PC-9 (cell line): Measurements from ENCODE around the gene CKAP4. TPM values are rescaled to one million over a fixed set of nuclear protein-coding genes. Genes with fewer than 3 reads are reported as not detected.

Source experiments
- BruUV-seq: library from RNA; stranded (reverse); fragments of 400-500 nt; replicated peaks from 2 replicates; lab custom pipeline; 2021; lab: Mats Ljungman, UMichigan
- CTCF ChIA-PET: fragments of 300-600 bp; sonication (Branson Sonifier 250); formaldehyde crosslinking; loops from one replicate; lab custom pipeline; 2022; ENCODE audit warnings: antibody characterized with exemption; lab: Charles Lee
- POLR2A ChIA-PET: fragments of 300-600 bp; sonication (Branson Sonifier 250); formaldehyde crosslinking; loops from one replicate; lab custom pipeline; 2022; ENCODE audit warnings: antibody characterized with exemption; ENCODE audit not compliant: unreplicated experiment; lab: Charles Lee
- DNase-seq, 2 experiments: peaks; one replicate each; pipeline versions ENCODE4 v3.0.0 to v3.0.0-alpha.2; 2015 to 2022; ENCODE audit warnings: mixed read lengths in 1 of 2
- H2AFZ ChIP-seq: fragments of 200-600 bp; sonication (generic); 2 replicates; pipeline ENCODE4 v1.8.1; 2017; ENCODE audit warnings: antibody characterized with exemption
- H3F3A ChIP-seq: fragments of 200-600 bp; sonication (generic); 2 replicates; pipeline ENCODE4 v1.8.1; 2017; ENCODE audit warnings: antibody characterized with exemption, mild to moderate bottlenecking, low read depth; ENCODE audit not compliant: insufficient read depth
- H3K27ac ChIP-seq: fragments of 200-600 bp; sonication (generic); 2 replicates; pipeline ENCODE4 v1.6.1; 2016; ENCODE audit warnings: mixed run types
- H3K27me3 ChIP-seq: fragments of 200-600 bp; sonication (generic); 2 replicates; pipeline ENCODE4 v1.6.1; 2016; ENCODE audit warnings: low read depth, mixed run types; ENCODE audit not compliant: insufficient read depth
- H3K36me3 ChIP-seq: fragments of 200-600 bp; sonication (generic); 2 replicates; pipeline ENCODE4 v1.6.1; 2016; ENCODE audit warnings: low read depth, mixed run types
- H3K4me1 ChIP-seq: fragments of 200-600 bp; sonication (generic); replicated peaks from 2 replicates; pipeline ENCODE4 v1.6.1; 2016; ENCODE audit warnings: mixed run types; ENCODE audit not compliant: insufficient read depth
- H3K4me2 ChIP-seq: fragments of 200-600 bp; sonication (generic); 2 replicates; pipeline ENCODE4 v1.6.1; 2017; ENCODE audit warnings: mixed run types
- H3K4me3 ChIP-seq: fragments of 200-600 bp; sonication (generic); 2 replicates; pipeline ENCODE4 v1.6.1; 2016; ENCODE audit warnings: mixed run types
- H3K79me2 ChIP-seq: fragments of 200-600 bp; sonication (generic); 2 replicates; pipeline ENCODE4 v1.6.1; 2017; ENCODE audit warnings: low read depth, mixed run types
- H3K9me2 ChIP-seq: fragments of 200-600 bp; sonication (generic); 2 replicates; pipeline ENCODE4 v1.8.1; 2017; ENCODE audit warnings: mild to moderate bottlenecking; ENCODE audit not compliant: insufficient read depth
- H3K9me3 ChIP-seq: fragments of 200-600 bp; sonication (generic); 2 replicates; pipeline ENCODE4 v1.8.1; 2016; ENCODE audit warnings: low read depth; ENCODE audit not compliant: insufficient read depth
- H4K20me1 ChIP-seq: fragments of 200-600 bp; sonication (generic); 2 replicates; pipeline ENCODE4 v1.8.1; 2017; ENCODE audit not compliant: insufficient read depth
- EZH2 ChIP-seq: fragments of 200-600 bp; sonication (generic); IDR thresholded peaks from 2 replicates; pipeline ENCODE4 v1.8.0; 2017; ENCODE audit warnings: antibody characterized with exemption, low read depth
- intact Hi-C: fragments of 100-400 bp; cut with micrococcal nuclease; formaldehyde crosslinking; loops from one replicate; pipeline ENCODE4 v1.10.0; 2022; ENCODE audit not compliant: unreplicated experiment
- total RNA-seq: library from RNA; stranded (reverse); gene quantifications from 2 replicates; pipeline ENCODE4 v1.2.3, GENCODE V29; 2021
- TF ChIP-seq, protein P1 (sequence below): fragments of 200-600 bp; sonication (generic); conservative IDR thresholded peaks from 2 replicates; pipeline ENCODE4 v1.6.1; 2017; ENCODE audit warnings: mixed run types, antibody characterized with exemption, mild to moderate bottlenecking, moderate library complexity

CKAP4 gene
- total RNA-seq, 1 experiment from 2014 or later, result 81.5 TPM

GRCh38 chr12:106228320-106228710 lies 19.5 kb downstream of the CKAP4 start:
- no peak overlapping the region for H3K4me3 ChIP-seq
- H3K79me2 ChIP-seq, result no peaks in the 10 kb centered on the region
- H3K36me3 ChIP-seq, result no peaks in the 10 kb centered on the region
- no peaks in the 10 kb centered on the region for H3F3A ChIP-seq
- TF ChIP-seq, protein P1, sequence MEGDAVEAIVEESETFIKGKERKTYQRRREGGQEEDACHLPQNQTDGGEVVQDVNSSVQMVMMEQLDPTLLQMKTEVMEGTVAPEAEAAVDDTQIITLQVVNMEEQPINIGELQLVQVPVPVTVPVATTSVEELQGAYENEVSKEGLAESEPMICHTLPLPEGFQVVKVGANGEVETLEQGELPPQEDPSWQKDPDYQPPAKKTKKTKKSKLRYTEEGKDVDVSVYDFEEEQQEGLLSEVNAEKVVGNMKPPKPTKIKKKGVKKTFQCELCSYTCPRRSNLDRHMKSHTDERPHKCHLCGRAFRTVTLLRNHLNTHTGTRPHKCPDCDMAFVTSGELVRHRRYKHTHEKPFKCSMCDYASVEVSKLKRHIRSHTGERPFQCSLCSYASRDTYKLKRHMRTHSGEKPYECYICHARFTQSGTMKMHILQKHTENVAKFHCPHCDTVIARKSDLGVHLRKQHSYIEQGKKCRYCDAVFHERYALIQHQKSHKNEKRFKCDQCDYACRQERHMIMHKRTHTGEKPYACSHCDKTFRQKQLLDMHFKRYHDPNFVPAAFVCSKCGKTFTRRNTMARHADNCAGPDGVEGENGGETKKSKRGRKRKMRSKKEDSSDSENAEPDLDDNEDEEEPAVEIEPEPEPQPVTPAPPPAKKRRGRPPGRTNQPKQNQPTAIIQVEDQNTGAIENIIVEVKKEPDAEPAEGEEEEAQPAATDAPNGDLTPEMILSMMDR, result no peak
- TF ChIP-seq EZH2, result no peak
- DNase-seq, result no peak
- peaks cover 7% of the 10 kb centered on the region for H3K4me1 ChIP-seq
- H3K9me3 ChIP-seq, result no peaks in the 10 kb centered on the region
- H3K9me2 ChIP-seq, result no peaks in the 10 kb centered on the region
- no peaks in the 10 kb centered on the region for H4K20me1 ChIP-seq
- H3K27ac ChIP-seq, result no peak overlapping the region
- no peaks in the 10 kb centered on the region for H3K27me3 ChIP-seq
- intact Hi-C loops, result loop anchor here (5.0 kb wide), 2 partner anchors 119 to 159 kb away; no protein-coding TSS in a partner anchor
- H2AFZ ChIP-seq, result no peak overlapping the region
- ChIA-PET POLR2A (no interaction called here), CTCF (interaction anchor here (0.6 kb wide), 1 partner anchor 126 kb away, joined by 4 read pairs; no protein-coding TSS in a partner anchor)
- no TSS peak for BruUV-seq
- H3K4me2 ChIP-seq, result no peak overlapping the region

GRCh38 chr12:106227641-106228319 lies 20.0 kb downstream of the CKAP4 start:
- H3K4me1 ChIP-seq, result peaks cover 7% of the 10 kb centered on the region
- H3K36me3 ChIP-seq, result no peaks in the 10 kb centered on the region
- H3F3A ChIP-seq, result no peaks in the 10 kb centered on the region
- H3K9me2 ChIP-seq, result no peaks in the 10 kb centered on the region
- H2AFZ ChIP-seq, result no peak overlapping the region
- no peak for DNase-seq
- BruUV-seq, result no TSS peak
- no peaks in the 10 kb centered on the region for H3K79me2 ChIP-seq
- ChIA-PET POLR2A (interaction anchor here (0.5 kb wide), 1 partner anchor 683 kb away, joined by 5 read pairs; no protein-coding TSS in a partner anchor), CTCF (interaction anchor here (0.6 kb wide), 2 partner anchors 127 to 162 kb away, joined by 4 to 13 read pairs; no protein-coding TSS in a partner anchor)
- no peak for TF ChIP-seq EZH2
- TF ChIP-seq, protein P1, result no peak
- intact Hi-C loops, result loop anchor here (1.0 to 5.0 kb wide), 4 partner anchors 55 to 613 kb away; no protein-coding TSS in a partner anchor
- H3K27ac ChIP-seq, result no peak overlapping the region
- no peak overlapping the region for H3K4me3 ChIP-seq
- H3K27me3 ChIP-seq, result no peaks in the 10 kb centered on the region
- no peaks in the 10 kb centered on the region for H3K9me3 ChIP-seq
- H3K4me2 ChIP-seq, result 0 out of 2 replicates have a peak overlapping the region, but pooled peaks have one; percentile 14
- no peaks in the 10 kb centered on the region for H4K20me1 ChIP-seq

GRCh38 chr12:106226884-106227640 lies 20.8 kb downstream of the CKAP4 start:
- H3K36me3 ChIP-seq, result no peaks in the 10 kb centered on the region
- TF ChIP-seq, protein P1, result peak; percentile 84
- TF ChIP-seq EZH2, result no peak
- intact Hi-C loops, result loop anchor here (1.0 to 5.0 kb wide), 4 partner anchors 55 to 614 kb away; no protein-coding TSS in a partner anchor
- H3K9me2 ChIP-seq, result no peaks in the 10 kb centered on the region
- H3K4me3 ChIP-seq, result no peak overlapping the region
- H3F3A ChIP-seq, result no peaks in the 10 kb centered on the region
- H3K4me1 ChIP-seq, result peaks cover 7% of the 10 kb centered on the region
- no peaks in the 10 kb centered on the region for H3K9me3 ChIP-seq
- no TSS peak for BruUV-seq
- peak; percentile 10 to 62 for DNase-seq
- H2AFZ ChIP-seq, result no peak overlapping the region
- no peaks in the 10 kb centered on the region for H4K20me1 ChIP-seq
- no peak overlapping the region for H3K4me2 ChIP-seq
- H3K27ac ChIP-seq, result no peak overlapping the region
- no peaks in the 10 kb centered on the region for H3K27me3 ChIP-seq
- no peaks in the 10 kb centered on the region for H3K79me2 ChIP-seq
- CTCF ChIA-PET, result interaction anchor here (0.6 to 1.3 kb wide), 3 partner anchors 56 to 163 kb away, joined by 3 to 13 read pairs (median 3); no protein-coding TSS in a partner anchor
- POLR2A ChIA-PET, result interaction anchor here (0.5 kb wide), 1 partner anchor 683 kb away, joined by 5 read pairs; no protein-coding TSS in a partner anchor
